Cardiac septum (tissue), 1 donor: ENCODE data around the gene DIPK1B. TPM values are rescaled to one million over a fixed set of nuclear protein-coding genes. Genes with fewer than 3 reads are reported as not detected.

Experiments used
- microRNA-seq: library from miRNA; unstranded; fragments of <30 nt; microRNA quantifications from one replicate; pipeline ENCODE4 v1.2.0, GENCODE V29; 2020
- total RNA-seq: library from RNA; stranded (reverse); fragmentation: NEBNext Ultra II Directional; extraction: Animal tissue kit (Norgen Biotek cat#: 25700); gene quantifications from one replicate; pipeline ENCODE4 v1.2.1, GENCODE V29; 2021
- donor health status: DM: no; HTN: no; CAD: no.

The DIPK1B gene
- total RNA-seq, 1 donor from 2014 or later: 28.3 TPM

Small RNA genes within 50 kb of the gene (microRNA-seq; reads per million reads assigned to microRNA genes)
- gene MIR126: 368,730 reads per million, percentile 100 among the genes with 10 or more reads in this experiment
- not detected for gene MIR6722

Other genes with a start within 250 kb of the DIPK1B start
- gene SEC16A, start 229.5 kb upstream of the DIPK1B start, total RNA-seq: 33.7 TPM
- gene NOTCH1, start 166.5 kb upstream of the DIPK1B start, total RNA-seq: 29.7 TPM
- gene EGFL7, start 49.7 kb upstream of the DIPK1B start, total RNA-seq: 85.3 TPM
- 48.4 TPM for gene AGPAT2, start 25.1 kb upstream of the DIPK1B start, total RNA-seq
- 3.3 TPM for gene LCN10, start 30.4 kb downstream of the DIPK1B start, total RNA-seq
- gene LCN6, start 36.0 kb downstream of the DIPK1B start, total RNA-seq: 4.5 TPM
- gene LCN8, start 45.7 kb downstream of the DIPK1B start, total RNA-seq: not detected
- not detected for gene LCN15, start 51.9 kb downstream of the DIPK1B start, total RNA-seq
- gene TMEM141, start 78.8 kb downstream of the DIPK1B start, total RNA-seq: 62.5 TPM
- 1.6 TPM for gene CCDC183, start 83.8 kb downstream of the DIPK1B start, total RNA-seq
- gene RABL6, start 95.4 kb downstream of the DIPK1B start, total RNA-seq: 66.4 TPM
- gene AJM1, start 129.9 kb downstream of the DIPK1B start, total RNA-seq: 8.6 TPM
- gene PHPT1, start 136.8 kb downstream of the DIPK1B start, total RNA-seq: 296 TPM
- 11.0 TPM for gene MAMDC4, start 139.8 kb downstream of the DIPK1B start, total RNA-seq
- gene EDF1, start 153.7 kb downstream of the DIPK1B start, total RNA-seq: 293 TPM
- 10.2 TPM for gene TRAF2, start 173.9 kb downstream of the DIPK1B start, total RNA-seq
- 162 TPM for gene FBXW5, start 232.2 kb downstream of the DIPK1B start, total RNA-seq
- gene C8G, start 232.7 kb downstream of the DIPK1B start, total RNA-seq: 3.4 TPM
- 20.7 TPM for gene LCN12, start 239.7 kb downstream of the DIPK1B start, total RNA-seq